Nephron progenitor cell (in vitro differentiated cells): Measurements from ENCODE around the gene PADI4.
A peak's percentile ranks its signal among the peaks of the same experiment; 100 is the strongest.

Experiments used
- DNase-seq: peaks from one replicate; pipeline ENCODE4 v3.0.0; 2021
- H3K27ac Mint-ChIP-seq: 2 replicates; pipeline ENCODE4 v1.8.0; 2021; ENCODE audit warnings: mild to moderate bottlenecking, moderate library complexity, mixed read lengths
- H3K27me3 Mint-ChIP-seq: 2 replicates; pipeline ENCODE4 v1.8.0; 2021; ENCODE audit warnings: mild to moderate bottlenecking, low read depth, mixed read lengths; ENCODE audit not compliant: poor library complexity
- H3K36me3 Mint-ChIP-seq: 2 replicates; pipeline ENCODE4 v1.8.0; 2021; ENCODE audit warnings: low read depth, mixed read lengths
- H3K4me1 Mint-ChIP-seq: 2 replicates; pipeline ENCODE4 v1.8.0; 2021; ENCODE audit warnings: mixed read lengths
- H3K4me3 Mint-ChIP-seq: 2 replicates; pipeline ENCODE4 v1.8.0; 2021; ENCODE audit warnings: mild to moderate bottlenecking, moderate library complexity, mixed read lengths
- H3K9me3 Mint-ChIP-seq: 2 replicates; pipeline ENCODE4 v1.8.0; 2021; ENCODE audit warnings: mild to moderate bottlenecking, moderate library complexity, mixed read lengths
- CTCF ChIP-seq: fragments of 200-600 bp; sonication (generic); IDR thresholded peaks from 2 replicates; pipeline ENCODE4 v1.5.0; 2021; ENCODE audit warnings: antibody characterized with exemption

Gene PADI4

GRCh38 chr1:17333081-17333480 lies 25.1 kb downstream of the PADI4 start:
- no peak overlapping the region for H3K4me3 Mint-ChIP-seq
- H3K27ac Mint-ChIP-seq, result no peak overlapping the region
- DNase-seq, result no peak
- no peaks in the 10 kb centered on the region for H3K36me3 Mint-ChIP-seq
- H3K9me3 Mint-ChIP-seq, result peaks cover 19% of the 10 kb centered on the region
- TF ChIP-seq CTCF, result no peak
- H3K4me1 Mint-ChIP-seq, result no peaks in the 10 kb centered on the region
- H3K27me3 Mint-ChIP-seq, result peaks cover 45% of the 10 kb centered on the region

- peak; percentile 89 for TF ChIP-seq CTCF
- Mint-ChIP-seq H3K9me3 (no peaks in the 10 kb centered on the region), H3K4me1 (no peaks in the 10 kb centered on the region), H3K36me3 (no peaks in the 10 kb centered on the region), H3K4me3 (no peak overlapping the region), H3K27me3 (peaks cover 47% of the 10 kb centered on the region), H3K27ac (no peak overlapping the region)
- peak; percentile 93 for DNase-seq
These were observed 28.1 kb downstream of the PADI4 start for GRCh38 chr1:17335821-17336710.

GRCh38 chr1:17338706-17339493 lies 30.9 kb downstream of the PADI4 start:
- no peak for TF ChIP-seq CTCF
- H3K27me3 Mint-ChIP-seq, result peaks cover 43% of the 10 kb centered on the region

GRCh38 chr1:17339521-17339920 lies 31.5 kb downstream of the PADI4 start:
- H3K4me3 Mint-ChIP-seq, result no peak overlapping the region
- peaks cover 11% of the 10 kb centered on the region for H3K9me3 Mint-ChIP-seq
- H3K27me3 Mint-ChIP-seq, result peaks cover 42% of the 10 kb centered on the region
- H3K36me3 Mint-ChIP-seq, result no peaks in the 10 kb centered on the region
- no peaks in the 10 kb centered on the region for H3K4me1 Mint-ChIP-seq
- no peak overlapping the region for H3K27ac Mint-ChIP-seq
- DNase-seq, result no peak
- TF ChIP-seq CTCF, result no peak

More at GRCh38 chr1:17338706-17339493, 30.9 kb downstream of the PADI4 start:
- H3K9me3 Mint-ChIP-seq, result peaks cover 8% of the 10 kb centered on the region
- no peak overlapping the region for H3K4me3 Mint-ChIP-seq
- no peak for DNase-seq
- H3K27ac Mint-ChIP-seq, result no peak overlapping the region
- no peaks in the 10 kb centered on the region for H3K36me3 Mint-ChIP-seq
- no peaks in the 10 kb centered on the region for H3K4me1 Mint-ChIP-seq

GRCh38 chr1:17340358-17340757 lies 32.4 kb downstream of the PADI4 start:
- TF ChIP-seq CTCF, result no peak
- peaks cover 15% of the 10 kb centered on the region for H3K9me3 Mint-ChIP-seq
- no peaks in the 10 kb centered on the region for H3K36me3 Mint-ChIP-seq
- DNase-seq, result no peak
- H3K4me1 Mint-ChIP-seq, result no peaks in the 10 kb centered on the region
- no peak overlapping the region for H3K4me3 Mint-ChIP-seq
- H3K27me3 Mint-ChIP-seq, result peaks cover 49% of the 10 kb centered on the region
- no peak overlapping the region for H3K27ac Mint-ChIP-seq
